ENCODE results near the gene RSRP1. TPM values are rescaled to one million over a fixed set of nuclear protein-coding genes. Genes with fewer than 3 reads are reported as not detected.

RSRP1 gene
- total RNA-seq, 2 donors from 2014 or later: 23.5 to 27.7 TPM

DNA sequence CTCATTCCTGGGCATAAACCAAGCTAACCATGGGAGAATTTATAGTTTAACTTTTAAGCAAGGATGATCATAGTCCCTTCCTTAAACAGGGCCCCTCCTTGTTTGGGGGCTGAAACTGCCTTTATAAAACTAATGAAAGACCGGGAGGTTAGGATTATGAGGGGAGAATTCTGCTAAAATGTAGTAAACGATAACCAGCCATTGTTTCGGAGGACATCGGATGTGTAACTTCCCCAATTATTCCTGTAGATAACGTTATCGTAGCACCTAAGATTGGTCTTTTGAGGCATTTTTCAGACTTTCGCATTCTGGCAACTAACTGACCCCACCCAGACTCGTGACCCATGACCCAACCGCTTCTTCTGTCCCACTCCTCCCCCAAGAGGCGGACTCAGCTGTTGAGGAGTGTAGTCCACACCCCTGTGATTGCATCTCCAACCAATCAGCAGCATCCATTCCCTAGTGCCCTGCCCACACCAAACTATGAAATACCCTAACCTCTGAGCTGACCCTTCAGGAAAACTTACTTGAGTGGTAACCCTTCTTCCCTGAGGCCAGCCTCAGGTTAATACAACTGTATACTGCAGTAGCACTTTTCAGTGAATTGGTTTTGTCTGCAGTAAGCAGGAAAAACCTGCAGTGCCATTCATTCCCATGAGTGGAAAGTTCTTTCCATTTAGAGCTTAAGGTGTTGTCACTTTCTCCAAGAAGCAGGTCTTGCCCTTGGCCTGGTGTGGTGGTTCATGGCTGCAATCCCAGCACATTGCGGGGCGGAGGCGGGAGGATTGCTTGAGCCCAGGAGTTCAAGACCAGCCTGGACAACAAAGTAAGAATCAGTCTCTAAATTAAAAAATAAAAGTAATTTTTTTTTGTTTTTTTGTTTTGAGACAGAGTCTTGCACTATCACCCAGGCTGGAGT lies 14.1 kb downstream of the RSRP1 start:
- DNase-seq (ENCODE audit: low spot score): peak; percentile 89
- Histone ChIP-seq H3K4me3 (peak overlapping the region; percentile 93 to 96), H3K36me3 (peaks cover 26% of the 10 kb centered on the region), H3K27me3 (no peaks in the 10 kb centered on the region), H3K4me1 (peaks cover 0 to 32% of the 10 kb centered on the region in 2 donors), H3K9me3 (no peaks in the 10 kb centered on the region), H3K27ac (peak overlapping the region; percentile 85 to 96)
- TF ChIP-seq, protein P1, sequence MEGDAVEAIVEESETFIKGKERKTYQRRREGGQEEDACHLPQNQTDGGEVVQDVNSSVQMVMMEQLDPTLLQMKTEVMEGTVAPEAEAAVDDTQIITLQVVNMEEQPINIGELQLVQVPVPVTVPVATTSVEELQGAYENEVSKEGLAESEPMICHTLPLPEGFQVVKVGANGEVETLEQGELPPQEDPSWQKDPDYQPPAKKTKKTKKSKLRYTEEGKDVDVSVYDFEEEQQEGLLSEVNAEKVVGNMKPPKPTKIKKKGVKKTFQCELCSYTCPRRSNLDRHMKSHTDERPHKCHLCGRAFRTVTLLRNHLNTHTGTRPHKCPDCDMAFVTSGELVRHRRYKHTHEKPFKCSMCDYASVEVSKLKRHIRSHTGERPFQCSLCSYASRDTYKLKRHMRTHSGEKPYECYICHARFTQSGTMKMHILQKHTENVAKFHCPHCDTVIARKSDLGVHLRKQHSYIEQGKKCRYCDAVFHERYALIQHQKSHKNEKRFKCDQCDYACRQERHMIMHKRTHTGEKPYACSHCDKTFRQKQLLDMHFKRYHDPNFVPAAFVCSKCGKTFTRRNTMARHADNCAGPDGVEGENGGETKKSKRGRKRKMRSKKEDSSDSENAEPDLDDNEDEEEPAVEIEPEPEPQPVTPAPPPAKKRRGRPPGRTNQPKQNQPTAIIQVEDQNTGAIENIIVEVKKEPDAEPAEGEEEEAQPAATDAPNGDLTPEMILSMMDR (IDR thresholded peaks at IDR 0.05): no peak

DNA sequence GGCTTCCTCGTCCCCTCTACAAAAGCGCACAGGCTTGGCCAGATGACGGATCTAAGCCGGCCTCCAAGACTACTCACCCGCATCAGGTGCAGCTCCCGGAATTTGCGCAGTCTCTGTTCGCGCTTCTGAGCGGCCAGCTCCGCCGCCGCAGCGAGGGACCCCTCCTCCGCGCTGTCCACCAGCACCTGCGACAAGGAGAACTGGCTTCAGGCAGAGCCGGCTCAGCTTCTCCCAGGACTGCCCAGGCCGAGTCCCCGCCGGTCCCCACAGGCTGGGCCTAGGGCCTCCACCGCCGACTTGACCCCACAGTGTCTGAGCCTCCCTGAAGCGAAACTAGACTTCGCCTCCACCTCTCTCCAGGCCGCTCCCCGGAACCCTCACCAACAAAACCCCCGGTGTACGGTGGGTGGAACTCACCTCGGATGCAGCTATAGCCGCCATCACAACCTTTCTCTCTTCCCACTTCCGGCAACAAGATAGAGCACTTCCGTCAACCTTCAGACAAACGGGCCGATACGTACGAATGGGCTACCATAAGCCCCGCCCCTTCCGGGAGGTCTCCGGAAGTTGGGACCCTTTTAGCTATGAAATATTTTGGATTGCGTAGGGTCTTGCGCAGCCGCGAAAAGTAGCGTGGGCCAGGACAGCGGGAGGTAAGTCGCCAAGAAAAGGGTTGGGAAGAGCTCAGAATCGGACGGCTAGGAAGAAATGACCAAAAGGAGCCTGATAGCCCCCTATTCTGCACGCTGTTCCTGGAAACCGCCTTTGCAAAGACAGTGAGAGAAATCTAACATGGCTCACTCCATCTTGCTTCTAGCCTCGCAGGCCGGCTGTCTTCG lies 15.0 kb downstream of the RSRP1 start, which contains the start of gene SYF2:
Gene SYF2, minus strand, starts transcription at position 476 of the 839 bp plus-strand sequence. Its CDS starts 35 bp downstream, at position 441.
- TF ChIP-seq, protein P1 (IDR thresholded peaks at IDR 0.05): no peak
- H3K4me3 ChIP-seq: peak within 1 kb of the TSS; percentile 93 to 96
- H3K27ac ChIP-seq: peak within 1 kb of the TSS; percentile 85 to 96
- H3K4me1 ChIP-seq: peaks cover 0 to 32% of the 10 kb centered on the region in 2 donors
- DNase-seq (ENCODE audit: low spot score): peak; percentile 95
- no peaks in the 10 kb centered on the region for H3K9me3 ChIP-seq
- no peaks in the 10 kb centered on the region for H3K27me3 ChIP-seq
- H3K36me3 ChIP-seq: peaks cover 35% of the 10 kb centered on the region

DNA sequence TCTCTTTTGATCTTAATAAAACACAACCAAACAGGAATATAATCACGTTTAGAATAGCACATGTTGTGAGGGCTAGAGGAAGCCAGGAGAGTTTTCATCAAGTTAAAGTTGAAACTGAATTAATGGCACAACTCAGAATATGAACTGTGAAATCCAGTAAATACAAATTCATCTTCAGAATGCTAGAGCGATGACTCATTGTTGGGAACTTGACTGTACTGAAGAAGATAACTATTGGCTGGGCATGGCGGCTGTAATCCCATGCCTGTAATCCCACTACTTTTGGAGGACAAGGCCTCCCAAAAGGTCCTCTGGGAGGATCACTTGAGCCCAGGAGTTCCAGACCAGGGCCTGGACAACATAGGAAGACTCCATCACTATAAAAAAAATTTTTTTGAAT lies 23.8 kb downstream of the RSRP1 start:
- TF ChIP-seq, protein P1 (IDR thresholded peaks at IDR 0.05): no peak
- Histone ChIP-seq H3K4me3 (no peak overlapping the region), H3K4me1 (no peaks in the 10 kb centered on the region), H3K9me3 (no peaks in the 10 kb centered on the region), H3K27ac (no peak overlapping the region), H3K36me3 (peaks cover 81% of the 10 kb centered on the region), H3K27me3 (no peaks in the 10 kb centered on the region)
- DNase-seq (ENCODE audit: low spot score): no peak

DNA sequence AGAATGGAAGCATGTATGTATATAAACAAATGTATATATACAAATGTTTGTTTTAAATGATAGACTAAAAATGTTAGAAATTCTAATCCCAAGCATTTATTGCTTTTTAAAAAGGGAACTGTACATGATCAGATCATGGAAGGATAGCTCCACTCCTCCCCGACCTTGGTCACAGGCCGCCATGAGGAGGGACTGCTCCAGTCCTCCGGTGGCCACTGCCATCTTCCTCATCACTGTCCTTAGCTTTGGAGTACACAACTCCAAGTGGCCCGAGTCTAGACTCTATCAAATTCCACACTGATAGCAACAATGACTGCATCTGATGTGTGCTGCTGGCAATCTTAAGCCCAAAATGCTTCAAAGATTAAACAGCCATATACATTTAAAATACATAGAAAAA lies 24.6 kb downstream of the RSRP1 start:
- Histone ChIP-seq H3K9me3 (no peaks in the 10 kb centered on the region), H3K4me3 (no peak overlapping the region), H3K36me3 (peaks cover 72% of the 10 kb centered on the region), H3K27ac (no peak overlapping the region), H3K27me3 (no peaks in the 10 kb centered on the region), H3K4me1 (no peaks in the 10 kb centered on the region)
- DNase-seq (ENCODE audit: low spot score): no peak
- TF ChIP-seq, protein P1 (IDR thresholded peaks at IDR 0.05): no peak

DNA sequence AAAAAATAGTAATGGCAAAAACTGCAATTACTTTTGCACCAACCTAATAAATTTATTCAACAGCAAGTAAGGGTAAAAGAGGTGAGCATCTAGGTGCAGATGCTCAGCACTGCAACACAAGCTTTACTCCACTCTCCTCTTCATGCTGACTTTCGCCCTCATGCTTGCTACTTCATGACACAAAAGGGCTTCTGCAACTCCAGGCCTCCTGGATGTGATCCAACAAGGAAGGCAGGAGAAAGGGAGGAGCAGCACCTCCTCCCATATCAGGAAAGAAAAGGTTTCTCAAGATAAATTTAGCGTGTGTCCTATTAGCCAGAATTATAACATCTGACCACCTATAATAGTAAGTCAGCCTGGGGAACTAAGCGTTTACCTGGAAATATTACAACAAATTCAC lies 26.6 kb downstream of the RSRP1 start:
- Histone ChIP-seq H3K36me3 (peaks cover 53% of the 10 kb centered on the region), H3K27me3 (no peaks in the 10 kb centered on the region), H3K9me3 (no peaks in the 10 kb centered on the region), H3K4me1 (no peaks in the 10 kb centered on the region), H3K27ac (no peak overlapping the region), H3K4me3 (no peak overlapping the region)
- TF ChIP-seq, protein P1 (IDR thresholded peaks at IDR 0.05): no peak
- no peak for DNase-seq (ENCODE audit: low spot score)
